Mesendoderm (in vitro differentiated cells): ENCODE data around the gene CDA.

Source experiments
- DNase-seq: peaks from one replicate; pipeline ENCODE4 v3.0.0; 2013
- H2AK5ac ChIP-seq: 2 replicates; pipeline ENCODE4 v1.6.1; 2013; ENCODE audit warnings: low read length, inconsistent platforms
- H2BK120ac ChIP-seq: 2 replicates; pipeline ENCODE4 v1.6.1; 2013; ENCODE audit warnings: low read depth, mild to moderate bottlenecking, low read length, moderate library complexity, mixed read lengths
- H2BK15ac ChIP-seq: replicated peaks from 2 replicates; pipeline ENCODE4 v1.6.1; 2013; ENCODE audit warnings: low read depth, mild to moderate bottlenecking, moderate library complexity
- H2BK5ac ChIP-seq: 2 replicates; pipeline ENCODE4 v1.6.1; 2013; ENCODE audit warnings: low read length, inconsistent platforms
- H3K18ac ChIP-seq: 2 replicates; pipeline ENCODE4 v1.6.1; 2013; ENCODE audit warnings: mild to moderate bottlenecking, low read length, mixed read lengths
- H3K23ac ChIP-seq: one replicate; pipeline ENCODE4 v1.6.1; 2013; ENCODE audit warnings: low read length
- H3K27ac ChIP-seq: 2 replicates; pipeline ENCODE4 v1.5.1; 2013; ENCODE audit warnings: low read depth, mild to moderate bottlenecking, inconsistent platforms, low read length, moderate library complexity
- H3K27me3 ChIP-seq: 2 replicates; pipeline ENCODE4 v1.6.1; 2013; ENCODE audit warnings: low read length, control low read depth, mild to moderate bottlenecking, inconsistent platforms; ENCODE audit not compliant: insufficient read depth, poor library complexity
- H3K36me3 ChIP-seq: 2 replicates; pipeline ENCODE4 v1.6.1; 2013; ENCODE audit warnings: low read length, inconsistent platforms; ENCODE audit not compliant: control insufficient read depth, insufficient read depth
- H3K4ac ChIP-seq: one replicate; pipeline ENCODE4 v1.6.1; 2013; ENCODE audit warnings: low read depth, mild to moderate bottlenecking, low read length, moderate library complexity
- H3K4me1 ChIP-seq: 2 replicates; pipeline ENCODE4 v1.6.1; 2013; ENCODE audit warnings: low read depth, low read length, inconsistent platforms; ENCODE audit not compliant: control insufficient read depth
- H3K4me2 ChIP-seq: 2 replicates; pipeline ENCODE4 v1.6.1; 2013; ENCODE audit warnings: low read length
- H3K4me3 ChIP-seq: 2 replicates; pipeline ENCODE4 v1.5.1; 2013; ENCODE audit warnings: mild to moderate bottlenecking, low read length
- H3K56ac ChIP-seq: one replicate; pipeline ENCODE4 v1.6.1; 2013; ENCODE audit warnings: low read length
- H3K79me1 ChIP-seq: 2 replicates; pipeline ENCODE4 v1.6.1; 2013; ENCODE audit warnings: low read length, inconsistent platforms
- H3K79me2 ChIP-seq: 2 replicates; pipeline ENCODE4 v1.6.1; 2013; ENCODE audit warnings: mild to moderate bottlenecking, low read length; ENCODE audit not compliant: control insufficient read depth, insufficient read depth
- H3K9ac ChIP-seq: 2 replicates; pipeline ENCODE4 v1.6.1; 2013; ENCODE audit warnings: low read length, inconsistent platforms
- H4K5ac ChIP-seq: one replicate; pipeline ENCODE4 v1.6.1; 2013; ENCODE audit warnings: low read length
- H4K8ac ChIP-seq: one replicate; pipeline ENCODE4 v1.6.1; 2013; ENCODE audit warnings: low read depth, mild to moderate bottlenecking, control low read depth, low read length, moderate library complexity
- WGBS: extraction: QIAGEN DNeasy Blood & Tissue Kit; methylation state at CpG from one replicate; pipeline ENCODE4 v1.1.7; 2013; ENCODE audit warnings: low lambda C conversion rate, missing lambda C conversion rate; ENCODE audit not compliant: insufficient coverage; ENCODE audit errors: extremely low coverage; 5-methylcytosine and 5-hydroxymethylcytosine counted together

The CDA gene

DNA sequence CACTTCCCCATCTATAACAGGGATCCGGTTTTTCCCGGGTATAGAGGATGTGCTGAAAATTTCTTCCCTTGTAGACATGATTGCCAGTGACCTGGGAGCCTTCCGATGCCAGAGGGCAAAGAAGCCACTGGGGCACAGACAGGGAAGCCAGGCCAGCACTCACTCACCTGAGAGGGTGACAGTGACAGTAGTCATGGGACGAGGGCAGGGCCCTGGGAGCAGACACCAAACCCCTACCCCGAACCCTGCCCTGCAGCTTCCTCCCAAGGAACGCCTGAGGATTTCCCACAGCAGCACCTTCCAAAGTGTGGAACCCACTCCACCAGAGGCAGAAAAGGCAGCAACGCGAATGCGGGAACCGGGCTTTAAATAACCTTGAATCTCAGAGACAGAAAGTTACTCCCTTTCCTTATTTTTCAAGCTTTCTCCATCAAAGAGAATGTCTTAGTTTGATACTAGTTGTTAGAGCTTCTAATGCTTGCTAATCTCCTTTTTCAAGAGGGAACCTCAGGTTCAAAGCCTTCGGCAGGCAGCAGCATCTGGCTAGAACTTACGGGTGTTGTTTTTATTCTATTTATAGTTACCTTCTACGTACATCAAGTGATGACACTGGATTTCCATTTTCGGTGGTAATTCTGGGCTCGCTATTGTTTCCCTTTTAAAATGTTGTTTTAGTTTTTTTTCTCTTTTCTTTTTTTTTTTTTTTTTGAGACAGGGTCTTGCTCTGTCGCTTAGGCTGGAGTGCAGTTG, 69.4 kb downstream of the CDA start:
- Histone ChIP-seq H4K5ac (no peak overlapping the region), H3K56ac (no peak overlapping the region), H3K4ac (no peak overlapping the region), H3K4me1 (peaks cover 6% of the 10 kb centered on the region), H3K23ac (no peak overlapping the region), H3K4me3 (no peak overlapping the region), H3K36me3 (peaks cover 24% of the 10 kb centered on the region), H3K27ac (no peak overlapping the region), H3K4me2 (no peak overlapping the region), H3K18ac (no peak overlapping the region), H2BK5ac (no peak overlapping the region), H3K79me2 (peaks cover 35% of the 10 kb centered on the region), H4K8ac (no peak overlapping the region), H3K27me3 (no peaks in the 10 kb centered on the region), H3K9ac (no peak overlapping the region), H2BK120ac (no peak overlapping the region), H3K79me1 (peaks cover 27% of the 10 kb centered on the region), H2BK15ac (no peak overlapping the region), H2AK5ac (no peak overlapping the region)
- DNase-seq: no peak
- no CpG with 5 or more reads among the region's 16 CpGs for WGBS

DNA sequence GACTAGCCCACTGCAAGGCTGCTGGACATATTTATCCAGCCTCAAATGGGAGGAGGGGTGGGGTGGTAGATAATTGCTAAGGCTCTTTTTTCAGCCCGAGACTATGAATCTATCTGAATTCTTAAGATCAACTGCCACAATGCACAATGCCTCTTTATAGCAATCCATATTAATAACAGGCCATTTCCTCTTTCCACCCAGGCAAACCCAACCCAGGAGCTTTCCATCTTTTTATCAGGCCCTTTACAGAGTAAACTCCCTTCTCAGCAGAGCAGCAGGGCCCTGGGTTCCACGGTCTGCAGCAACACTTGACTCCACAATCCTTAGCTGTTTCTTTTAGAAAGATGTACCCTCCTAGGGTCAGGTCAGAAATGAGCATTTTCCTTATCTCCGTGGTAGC, 71.5 kb downstream of the CDA start:
- H3K4ac ChIP-seq: no peak overlapping the region
- H3K79me1 ChIP-seq: peaks cover 25% of the 10 kb centered on the region
- H3K4me2 ChIP-seq: peak overlapping the region; percentile 82
- H3K23ac ChIP-seq: no peak overlapping the region
- no peak overlapping the region for H4K5ac ChIP-seq
- no peak overlapping the region for H2BK5ac ChIP-seq
- H2BK15ac ChIP-seq: no peak overlapping the region
- H3K9ac ChIP-seq: peak overlapping the region; percentile 97
- no peak for DNase-seq
- H4K8ac ChIP-seq: no peak overlapping the region
- H2BK120ac ChIP-seq: no peak overlapping the region
- H3K79me2 ChIP-seq: peaks cover 35% of the 10 kb centered on the region
- no peak overlapping the region for H3K27ac ChIP-seq
- H2AK5ac ChIP-seq: no peak overlapping the region
- peak overlapping the region; percentile 98 for H3K56ac ChIP-seq
- no peak overlapping the region for H3K18ac ChIP-seq
- H3K4me1 ChIP-seq: peaks cover 6% of the 10 kb centered on the region
- H3K27me3 ChIP-seq: no peaks in the 10 kb centered on the region
- peak overlapping the region; percentile 98 for H3K4me3 ChIP-seq
- WGBS: no CpG with 5 or more reads among the region's 3 CpGs
- peaks cover 19% of the 10 kb centered on the region for H3K36me3 ChIP-seq

DNA sequence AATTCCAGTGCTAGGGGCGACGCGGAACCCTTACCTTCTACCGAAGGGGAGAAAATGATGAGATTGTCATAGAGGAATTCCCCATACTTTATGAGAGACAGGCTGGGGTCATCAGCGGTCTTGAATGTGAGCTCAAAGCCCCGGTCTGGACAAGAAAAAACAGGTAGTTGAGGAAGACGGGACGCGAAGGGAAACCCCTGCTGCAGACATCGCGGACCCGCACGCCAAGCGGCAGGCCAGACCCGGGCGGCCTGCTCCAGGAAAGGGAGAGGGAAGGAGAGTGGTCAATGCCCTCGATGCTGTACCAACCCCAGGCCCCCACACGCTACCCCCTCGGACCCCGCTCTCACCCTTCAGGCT, 71.9 kb downstream of the CDA start:
- H2BK15ac ChIP-seq: no peak overlapping the region
- no peak overlapping the region for H3K18ac ChIP-seq
- H3K56ac ChIP-seq: peak overlapping the region; percentile 98
- H3K4me2 ChIP-seq: peak overlapping the region; percentile 82
- H3K36me3 ChIP-seq: peaks cover 15% of the 10 kb centered on the region
- no peak overlapping the region for H3K4ac ChIP-seq
- no peak overlapping the region for H4K5ac ChIP-seq
- H3K79me1 ChIP-seq: peaks cover 25% of the 10 kb centered on the region
- no peak overlapping the region for H3K27ac ChIP-seq
- WGBS: no CpG with 5 or more reads among the region's 20 CpGs
- no peak for DNase-seq
- H3K79me2 ChIP-seq: peaks cover 35% of the 10 kb centered on the region
- no peaks in the 10 kb centered on the region for H3K27me3 ChIP-seq
- peak overlapping the region; percentile 98 for H3K4me3 ChIP-seq
- H3K23ac ChIP-seq: no peak overlapping the region
- peaks cover 6% of the 10 kb centered on the region for H3K4me1 ChIP-seq
- H2AK5ac ChIP-seq: peak overlapping the region; percentile 11
- no peak overlapping the region for H2BK5ac ChIP-seq
- H2BK120ac ChIP-seq: no peak overlapping the region
- no peak overlapping the region for H4K8ac ChIP-seq
- peak overlapping the region; percentile 97 for H3K9ac ChIP-seq

DNA sequence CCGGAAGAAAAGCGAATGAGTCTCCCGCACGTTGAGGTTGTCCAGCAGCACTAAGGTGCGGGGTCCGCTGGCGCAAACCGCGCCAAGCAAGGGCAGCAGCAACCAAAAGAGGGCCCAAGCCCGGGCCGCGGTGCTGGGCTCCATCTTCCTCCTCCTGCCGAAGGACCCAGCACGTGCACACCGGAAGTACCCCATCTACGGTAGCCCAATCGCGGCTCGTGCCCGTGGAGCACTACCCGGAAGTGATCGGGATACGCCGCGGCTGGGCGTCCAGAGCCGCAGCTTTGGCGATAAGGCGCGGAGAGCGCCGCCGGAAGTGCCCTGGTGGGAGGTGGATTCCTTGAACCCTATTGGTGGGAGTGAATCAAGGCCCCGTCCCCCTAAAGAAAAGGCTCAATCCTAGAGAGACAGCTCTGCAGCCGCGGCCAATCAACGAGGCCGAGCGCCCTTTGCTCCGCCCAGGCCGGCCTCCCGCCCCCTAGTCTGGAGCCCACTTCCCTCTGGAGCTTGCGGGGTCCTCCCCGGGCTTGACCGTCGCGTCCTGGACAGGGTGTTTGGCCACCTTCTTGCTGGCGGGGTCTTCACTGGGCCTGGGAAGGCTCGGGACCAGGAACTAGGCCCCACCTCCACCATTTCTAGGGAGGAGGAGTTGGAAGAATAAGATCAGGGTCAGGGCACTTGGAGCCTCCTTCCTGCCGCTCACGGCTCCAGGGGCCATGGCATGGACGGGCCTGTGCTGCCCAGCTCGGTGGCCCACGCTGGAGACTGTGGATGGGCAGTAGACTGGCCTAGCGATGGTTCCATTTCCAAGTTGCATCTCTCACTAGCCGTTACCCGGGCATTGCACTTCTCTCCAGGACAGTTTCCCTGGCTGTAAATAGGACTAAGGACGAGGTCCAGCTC, 72.6 kb downstream of the CDA start, which contains the start of gene DDOST:
Gene DDOST, minus strand, starts transcription at position 163 of the 903 bp plus-strand sequence. Its CDS starts 19 bp downstream, at position 144.
- peaks cover 6% of the 10 kb centered on the region for H3K4me1 ChIP-seq
- no peaks in the 10 kb centered on the region for H3K27me3 ChIP-seq
- peak within 1 kb of the TSS; percentile 95 for H4K5ac ChIP-seq
- peak within 1 kb of the TSS; percentile 99 for H3K56ac ChIP-seq
- peak within 1 kb of the TSS; percentile 20 for H2AK5ac ChIP-seq
- DNase-seq: peak; percentile 99
- H3K4me3 ChIP-seq: peak within 1 kb of the TSS; percentile 98
- peak within 1 kb of the TSS; percentile 73 for H2BK5ac ChIP-seq
- H4K8ac ChIP-seq: peak within 1 kb of the TSS; percentile 7
- WGBS: no CpG with 5 or more reads among the region's 58 CpGs
- H3K23ac ChIP-seq: no peak within 1 kb of the TSS
- peaks cover 10% of the 10 kb centered on the region for H3K36me3 ChIP-seq
- H3K9ac ChIP-seq: peak within 1 kb of the TSS; percentile 97
- peak within 1 kb of the TSS; percentile 15 for H3K18ac ChIP-seq
- peak within 1 kb of the TSS; percentile 65 for H3K4ac ChIP-seq
- H3K79me2 ChIP-seq: peaks cover 35% of the 10 kb centered on the region
- H3K4me2 ChIP-seq: peak within 1 kb of the TSS; percentile 100
- peaks cover 21% of the 10 kb centered on the region for H3K79me1 ChIP-seq
- H2BK120ac ChIP-seq: no peak within 1 kb of the TSS
- no peak within 1 kb of the TSS for H3K27ac ChIP-seq
- no peak within 1 kb of the TSS for H2BK15ac ChIP-seq

DNA sequence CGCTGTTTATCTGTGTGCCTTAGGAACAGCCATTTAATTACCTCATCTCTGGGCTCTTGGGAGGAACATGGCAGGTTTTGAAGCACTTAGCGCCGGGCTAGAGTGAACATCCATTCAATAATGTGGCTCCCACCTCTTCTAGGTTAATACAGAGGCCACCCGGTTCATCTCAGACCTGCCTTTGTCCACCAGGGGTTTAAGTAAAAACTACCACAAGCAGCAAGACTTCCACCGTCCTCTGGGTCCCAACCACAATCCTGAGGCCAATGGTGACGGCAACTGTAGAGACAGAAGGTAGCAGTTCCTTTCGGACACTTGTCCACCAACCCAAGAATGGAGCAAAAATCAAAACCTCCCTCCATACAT, 73.2 kb downstream of the CDA start:
- Histone ChIP-seq H3K56ac (peak overlapping the region; percentile 99), H3K36me3 (peaks cover 9% of the 10 kb centered on the region), H3K9ac (peak overlapping the region; percentile 93), H3K4me3 (peak overlapping the region; percentile 87), H3K27ac (no peak overlapping the region), H3K4ac (no peak overlapping the region), H3K18ac (peak overlapping the region; percentile 15), H4K8ac (peak overlapping the region; percentile 7), H3K4me1 (peaks cover 6% of the 10 kb centered on the region), H2BK15ac (no peak overlapping the region), H2BK5ac (no peak overlapping the region), H3K79me2 (peaks cover 33% of the 10 kb centered on the region), H3K79me1 (peaks cover 18% of the 10 kb centered on the region), H4K5ac (peak overlapping the region; percentile 95), H2BK120ac (no peak overlapping the region), H3K23ac (no peak overlapping the region), H3K4me2 (peak overlapping the region; percentile 100), H3K27me3 (no peaks in the 10 kb centered on the region), H2AK5ac (peak overlapping the region; percentile 20)
- DNase-seq: no peak
- WGBS: no CpG with 5 or more reads among the region's 7 CpGs
